Esophagus squamous epithelium (tissue), 5 donors: Measurements from ENCODE around the gene CDK13. TPM values are rescaled to one million over a fixed set of nuclear protein-coding genes. Genes with fewer than 3 reads are reported as not detected.
"Not testable (repeated sequence)": the region's sequence is repeated elsewhere in the genome, so short reads cannot be mapped to it uniquely, and the experiment has no call there.

Experiments used
- DNase-seq: peaks from one replicate; lab custom pipeline; 2025; lab: John Stamatoyannopoulos, UW
- H3K27ac ChIP-seq, 4 donors: fragments of 200-600 bp; sonication (generic); one replicate each; pipeline ENCODE4 v1.5.1; 2016 to 2019; ENCODE audit warnings: mild to moderate bottlenecking in 1 of 4
- H3K27me3 ChIP-seq, 4 donors: fragments of 200-600 bp; sonication (generic); 1 replicate in 3 of 4; 2 replicates in 1 of 4; pipeline versions ENCODE4 v1.5.1 to v1.6.0; 2017 to 2021; ENCODE audit warnings: antibody characterized with exemption in 1 of 4
- H3K36me3 ChIP-seq, 3 donors: fragments of 200-600 bp; sonication (generic); one replicate each; pipeline ENCODE4 v1.5.1; 2016 to 2019
- H3K4me1 ChIP-seq, 3 donors: fragments of 200-600 bp; sonication (generic); one replicate each; pipeline ENCODE4 v1.5.1; 2017 to 2019
- H3K4me3 ChIP-seq, 4 donors: fragments of 200-600 bp; sonication (generic); 1 replicate in 3 of 4; 2 replicates in 1 of 4; pipeline ENCODE4 v1.5.1; 2016 to 2019; ENCODE audit warnings: mild to moderate bottlenecking in 2 of 4, moderate library complexity in 1 of 4
- H3K9me3 ChIP-seq, 3 donors: fragments of 200-600 bp; sonication (generic); one replicate each; pipeline ENCODE4 v1.5.1; 2016 to 2019
- POLR2A ChIP-seq, 4 donors: fragments of 450-650 bp; IDR thresholded peaks; one replicate each; pipeline ENCODE4 v1.6.1; 2017; ENCODE audit warnings: antibody characterized with exemption in 4 of 4, mild to moderate bottlenecking in 4 of 4, moderate library complexity in 3 of 4
- WGBS, 2 donors: methylation state at CpG; one replicate each; pipeline ENCODE4 v1.1.5; 2018; 5-methylcytosine and 5-hydroxymethylcytosine counted together
- intact Hi-C: fragments of 100-400 bp; cut with DNase I; formaldehyde crosslinking; loops from one replicate; pipeline ENCODE4 v1.15.0; 2022
- total RNA-seq, 4 donors: library from RNA; depleted of rRNA; stranded (reverse); fragments of >200 nt; gene quantifications; one replicate each; pipeline ENCODE4 v1.1.0, GENCODE V29; 2016
- TF ChIP-seq, protein P1 (sequence below), 6 experiments: fragments of 450-650 bp in 4 of 6; fragments of 200-600 bp in 2 of 6; sonication (generic) in 2 of 6; IDR thresholded peaks; one replicate each; pipeline ENCODE4 v1.5.1; 2016 to 2019; ENCODE audit warnings: antibody characterized with exemption in 6 of 6, mild to moderate bottlenecking in 4 of 6, moderate library complexity in 4 of 6
- donor health status: DM: yes; HTN: yes; CAD: no.

Gene CDK13
- total RNA-seq, 4 donors from 2014 or later: 46.0 to 99.8 (median 66.0) TPM

- H3K4me3 ChIP-seq: no peak overlapping the region
- DNase-seq: no peak
- no peak overlapping the region for H3K27ac ChIP-seq
- no peaks in the 10 kb centered on the region for H3K27me3 ChIP-seq
- TF ChIP-seq, protein P1, sequence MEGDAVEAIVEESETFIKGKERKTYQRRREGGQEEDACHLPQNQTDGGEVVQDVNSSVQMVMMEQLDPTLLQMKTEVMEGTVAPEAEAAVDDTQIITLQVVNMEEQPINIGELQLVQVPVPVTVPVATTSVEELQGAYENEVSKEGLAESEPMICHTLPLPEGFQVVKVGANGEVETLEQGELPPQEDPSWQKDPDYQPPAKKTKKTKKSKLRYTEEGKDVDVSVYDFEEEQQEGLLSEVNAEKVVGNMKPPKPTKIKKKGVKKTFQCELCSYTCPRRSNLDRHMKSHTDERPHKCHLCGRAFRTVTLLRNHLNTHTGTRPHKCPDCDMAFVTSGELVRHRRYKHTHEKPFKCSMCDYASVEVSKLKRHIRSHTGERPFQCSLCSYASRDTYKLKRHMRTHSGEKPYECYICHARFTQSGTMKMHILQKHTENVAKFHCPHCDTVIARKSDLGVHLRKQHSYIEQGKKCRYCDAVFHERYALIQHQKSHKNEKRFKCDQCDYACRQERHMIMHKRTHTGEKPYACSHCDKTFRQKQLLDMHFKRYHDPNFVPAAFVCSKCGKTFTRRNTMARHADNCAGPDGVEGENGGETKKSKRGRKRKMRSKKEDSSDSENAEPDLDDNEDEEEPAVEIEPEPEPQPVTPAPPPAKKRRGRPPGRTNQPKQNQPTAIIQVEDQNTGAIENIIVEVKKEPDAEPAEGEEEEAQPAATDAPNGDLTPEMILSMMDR (IDR thresholded peaks at IDR 0.05): no peak
- no peak for TF ChIP-seq POLR2A (IDR thresholded peaks at IDR 0.05)
- WGBS, 2 donors: 68 to 86% methylated on average over 3 of the region's 7 CpGs
- no peaks in the 10 kb centered on the region for H3K36me3 ChIP-seq
- no peaks in the 10 kb centered on the region for H3K4me1 ChIP-seq
- H3K9me3 ChIP-seq: no peaks in the 10 kb centered on the region
- intact Hi-C loops: no loop called here
These were observed 39.8 kb upstream of the CDK13 start for GRCh38 chr7:39910108-39910869.

DNA sequence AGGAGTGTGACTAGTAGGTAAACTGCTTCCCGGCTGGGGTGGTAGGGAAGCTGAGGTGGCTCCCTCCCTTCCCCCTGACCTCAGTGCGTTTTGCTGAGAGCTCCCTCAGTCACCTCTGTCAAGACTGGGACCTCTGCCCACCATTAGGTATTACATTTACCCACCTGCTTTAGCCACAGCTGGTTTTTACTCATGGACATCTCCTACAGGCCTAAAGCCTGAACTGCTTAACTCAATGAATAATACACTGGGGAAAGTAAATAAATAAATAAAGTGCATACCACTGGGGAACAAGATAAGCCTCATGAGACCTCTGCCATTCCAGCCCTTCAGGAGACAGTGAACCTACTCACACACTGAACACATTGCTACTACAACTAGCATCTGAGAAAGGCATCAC, 38.9 kb upstream of the CDK13 start:
- DNase-seq: no peak
- Histone ChIP-seq H3K27ac (no peak overlapping the region), H3K9me3 (no peaks in the 10 kb centered on the region), H3K27me3 (no peaks in the 10 kb centered on the region), H3K4me1 (no peaks in the 10 kb centered on the region), H3K36me3 (no peaks in the 10 kb centered on the region), H3K4me3 (no peak overlapping the region)
- no peak for TF ChIP-seq POLR2A (IDR thresholded peaks at IDR 0.05)
- TF ChIP-seq, protein P1 (IDR thresholded peaks at IDR 0.05): no peak
- WGBS, 2 donors: 59% methylated on average over 2 of the region's 2 CpGs; no CpG with 5 or more reads in 1 of the 2 donors
- intact Hi-C loops: no loop called here

DNA sequence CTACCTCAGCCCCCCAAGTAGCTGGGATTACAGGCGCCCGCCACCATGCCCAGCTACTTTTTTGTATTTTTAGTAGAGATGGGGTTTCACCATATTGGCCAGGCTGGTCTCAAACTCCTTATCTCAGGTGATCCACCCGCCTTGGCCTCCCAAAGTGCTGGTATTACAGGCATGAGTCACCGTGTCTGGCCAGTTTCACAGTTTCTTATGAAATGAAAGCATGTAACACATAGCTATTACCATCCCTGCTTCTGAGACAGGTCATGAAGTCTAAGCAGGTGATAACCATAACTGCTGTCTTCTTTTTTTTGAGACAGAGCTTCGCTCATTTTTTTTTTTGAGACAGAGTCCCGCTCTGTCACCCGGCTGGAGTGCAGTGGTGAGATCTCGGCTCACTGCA, 34.2 kb upstream of the CDK13 start:
- H3K36me3 ChIP-seq, H3K4me3 ChIP-seq, H3K27me3 ChIP-seq, H3K9me3 ChIP-seq, H3K4me1 ChIP-seq, DNase-seq, intact Hi-C loops, H3K27ac ChIP-seq: not testable (repeated sequence)
- WGBS, 2 donors: 72 to 81% methylated on average over 8 of the region's 8 CpGs

DNA sequence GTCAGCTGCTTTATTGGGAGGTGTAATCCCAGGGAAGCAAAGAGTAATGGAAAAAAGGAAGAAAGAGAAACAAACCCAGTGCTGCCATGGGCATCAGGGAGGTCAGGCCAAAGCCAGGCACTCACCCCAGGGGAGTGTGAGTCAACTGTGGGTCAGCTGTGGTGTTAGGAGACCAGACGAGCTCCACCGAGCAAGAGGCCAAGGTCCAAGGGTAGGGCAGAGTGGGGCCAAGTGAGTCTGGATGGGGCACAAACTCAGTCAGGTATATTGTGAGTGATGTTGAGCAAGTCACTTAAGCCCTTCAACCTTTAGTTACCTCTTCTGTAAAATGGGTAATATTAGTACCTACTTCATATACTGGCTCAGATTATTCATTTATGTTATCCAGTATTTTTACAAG, 30.4 kb upstream of the CDK13 start:
- intact Hi-C loops: no loop called here

DNA sequence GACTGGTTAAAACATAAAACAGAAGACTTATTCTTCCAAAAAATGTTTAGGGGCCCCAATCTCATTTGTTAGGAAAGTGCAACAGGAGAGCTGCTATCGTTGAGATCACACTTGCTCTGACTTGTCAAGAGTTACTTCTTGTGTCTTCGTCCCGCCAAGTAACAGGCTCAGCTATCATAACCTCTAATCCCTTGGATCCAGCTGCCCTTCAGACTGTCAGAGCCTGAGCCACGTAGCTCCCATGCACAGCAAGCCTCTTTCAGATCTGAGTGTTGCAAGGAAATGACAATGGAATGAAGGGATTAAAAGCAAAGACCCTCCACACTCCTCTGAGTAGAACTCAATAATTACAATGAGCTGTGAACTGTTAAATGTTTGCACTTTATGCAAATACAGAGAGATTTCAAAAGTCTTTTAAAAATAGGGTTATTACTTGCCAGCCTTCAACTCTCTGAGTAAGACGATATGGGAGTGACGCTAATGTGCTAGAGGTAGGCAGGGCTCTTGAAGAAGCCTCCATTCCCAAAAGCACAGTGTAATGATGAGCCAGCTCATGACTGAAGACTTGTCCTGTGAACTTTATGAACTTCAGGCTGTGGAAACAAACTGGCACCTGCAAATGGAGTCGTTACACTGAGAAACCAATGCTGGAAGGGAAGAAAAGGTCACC, 28.4 kb upstream of the CDK13 start:
- WGBS, 2 donors: 14 to 21% methylated on average over 7 of the region's 7 CpGs

More for the DNA sequence above, 30.4 kb upstream of the CDK13 start:
- TF ChIP-seq POLR2A (IDR thresholded peaks at IDR 0.05): no peak
- TF ChIP-seq, protein P1 (IDR thresholded peaks at IDR 0.05): no peak
- H3K9me3 ChIP-seq: no peaks in the 10 kb centered on the region
- DNase-seq: no peak
- H3K4me3 ChIP-seq: no peak overlapping the region
- peaks cover 0 to 22% (median 3%) of the 10 kb centered on the region in 3 donors for H3K4me1 ChIP-seq
- no peak overlapping the region for H3K27ac ChIP-seq
- H3K27me3 ChIP-seq: no peaks in the 10 kb centered on the region
- no peaks in the 10 kb centered on the region for H3K36me3 ChIP-seq
- 62 to 84% methylated on average over 2 of the region's 2 CpGs for WGBS, 2 donors

More for the DNA sequence above, 28.4 kb upstream of the CDK13 start:
- Histone ChIP-seq H3K27me3 (no peaks in the 10 kb centered on the region), H3K9me3 (no peaks in the 10 kb centered on the region), H3K27ac (peak overlapping the region in 3 of 4 donors; percentile 61 to 80 (median 78)), H3K36me3 (no peaks in the 10 kb centered on the region), H3K4me1 (peaks cover 0 to 30% (median 3%) of the 10 kb centered on the region in 3 donors), H3K4me3 (no peak overlapping the region)
- intact Hi-C loops: no loop called here
- TF ChIP-seq, protein P1 (IDR thresholded peaks at IDR 0.05): no peak
- TF ChIP-seq POLR2A (IDR thresholded peaks at IDR 0.05): no peak
- no peak for DNase-seq
